GM19397 (cell line): ENCODE measurements around the gene ABCG1.

Experiments
- ATAC-seq: cut with Tn5 transposase; IDR thresholded peaks from one replicate; pipeline ENCODE4 v1.9.1; 2021; ENCODE audit warnings: mild to moderate bottlenecking, moderate library complexity; ENCODE audit not compliant: unreplicated experiment

The ABCG1 gene

GRCh38 chr21:42265231-42265812 is 46.4 kb downstream of the ABCG1 start:
- ATAC-seq = no peak

- no peak for ATAC-seq
These were observed 48.1 kb downstream of the ABCG1 start for GRCh38 chr21:42266971-42267556.

GRCh38 chr21:42269386-42269785 is 50.4 kb downstream of the ABCG1 start:
- no peak for ATAC-seq

- ATAC-seq = no peak
These were observed 52.1 kb downstream of the ABCG1 start for GRCh38 chr21:42271065-42271464.

- ATAC-seq = no peak
These were observed 53.4 kb downstream of the ABCG1 start for GRCh38 chr21:42272109-42272962.

GRCh38 chr21:42272984-42273600 is 54.2 kb downstream of the ABCG1 start:
- no peak for ATAC-seq

- no peak for ATAC-seq
These were observed 57.1 kb downstream of the ABCG1 start for GRCh38 chr21:42276076-42276475.

- ATAC-seq = no peak
These were observed 57.7 kb downstream of the ABCG1 start for GRCh38 chr21:42276526-42277154.

- ATAC-seq = no peak
These were observed 58.7 kb downstream of the ABCG1 start for GRCh38 chr21:42277593-42277992.

GRCh38 chr21:42278451-42279149 is 59.7 kb downstream of the ABCG1 start:
- ATAC-seq = no peak

GRCh38 chr21:42279341-42279871 is 60.5 kb downstream of the ABCG1 start:
- no peak for ATAC-seq

GRCh38 chr21:42279888-42280287 is 60.9 kb downstream of the ABCG1 start:
- ATAC-seq = no peak

- ATAC-seq = no peak
These were observed 61.6 kb downstream of the ABCG1 start for GRCh38 chr21:42280356-42281180.

GRCh38 chr21:42281181-42281680 is 62.3 kb downstream of the ABCG1 start:
- ATAC-seq = no peak

GRCh38 chr21:42282021-42282420 is 63.1 kb downstream of the ABCG1 start:
- ATAC-seq = no peak

- ATAC-seq = no peak
These were observed 63.8 kb downstream of the ABCG1 start for GRCh38 chr21:42282715-42283114.

- no peak for ATAC-seq
These were observed 66.8 kb downstream of the ABCG1 start for GRCh38 chr21:42285569-42286245.

- no peak for ATAC-seq
These were observed 67.5 kb downstream of the ABCG1 start for GRCh38 chr21:42286416-42286815.
